Gastroesophageal sphincter (tissue), 4 donors: ENCODE data around the gene SNUPN. TPM values are rescaled to one million over a fixed set of nuclear protein-coding genes. Genes with fewer than 3 reads are reported as not detected.

Experiments used
- ATAC-seq: fragments of 150-250 bp; one replicate; pipeline ENCODE4 v1.9.1; 2016; ENCODE audit warnings: mild to moderate bottlenecking, moderate library complexity
- H3K27ac ChIP-seq, 4 donors: fragments of 200-600 bp; sonication (generic) in 3 of 4; 1 replicate in 3 of 4; 2 replicates in 1 of 4; pipeline ENCODE4 v1.5.1; 2016 to 2019
- H3K27me3 ChIP-seq: fragments of 200-600 bp; sonication (generic); one replicate; pipeline ENCODE4 v1.5.1; 2019
- H3K36me3 ChIP-seq, 2 donors: fragments of 200-600 bp; sonication (generic); one replicate each; pipeline ENCODE4 v1.5.1; 2019; ENCODE audit warnings: control low read depth in 1 of 2
- H3K4me1 ChIP-seq, 3 donors: fragments of 200-600 bp; sonication (generic); 1 replicate in 2 of 3; 2 replicates in 1 of 3; pipeline ENCODE4 v1.5.1; 2016 to 2019; ENCODE audit warnings: control low read depth in 2 of 3
- H3K4me3 ChIP-seq, 2 donors: fragments of 200-600 bp; sonication (generic); one replicate each; pipeline ENCODE4 v1.5.1; 2019; ENCODE audit warnings: mild to moderate bottlenecking in 1 of 2, moderate library complexity in 1 of 2
- H3K9me3 ChIP-seq, 3 donors: fragments of 200-600 bp; sonication (generic); one replicate each; pipeline ENCODE4 v1.5.1; 2017 to 2019; ENCODE audit warnings: control low read depth in 2 of 3
- CTCF ChIP-seq, 4 experiments: fragments of 200-600 bp in 2 of 4; fragments of 450-650 bp in 2 of 4; sonication (generic) in 1 of 4; IDR thresholded peaks; one replicate each; pipeline ENCODE4 v1.5.1; 2017 to 2019; ENCODE audit warnings: antibody characterized with exemption in 4 of 4, mild to moderate bottlenecking in 2 of 4, moderate library complexity in 2 of 4
- EP300 ChIP-seq: sonication (generic); formaldehyde crosslinking; IDR thresholded peaks from one replicate; pipeline ENCODE4 v1.6.1; 2017; ENCODE audit warnings: antibody characterized with exemption, mild to moderate bottlenecking
- POLR2A ChIP-seq, 2 donors: fragments of 450-650 bp; IDR thresholded peaks; one replicate each; pipeline ENCODE4 v1.6.1; 2017; ENCODE audit warnings: antibody characterized with exemption in 2 of 2, mild to moderate bottlenecking in 2 of 2, moderate library complexity in 1 of 2
- POLR2AphosphoS5 ChIP-seq: sonication (generic); formaldehyde crosslinking; IDR thresholded peaks from one replicate; pipeline ENCODE4 v1.6.1; 2017; ENCODE audit warnings: antibody characterized with exemption
- WGBS, 2 donors: methylation state at CpG; one replicate each; pipeline ENCODE4 v1.1.5; 2018; ENCODE audit warnings: low coverage in 1 of 2; 5-methylcytosine and 5-hydroxymethylcytosine counted together
- total RNA-seq, 4 donors: library from RNA; depleted of rRNA; stranded (reverse); fragments of >200 nt; gene quantifications; one replicate each; pipeline ENCODE4 v1.1.0, GENCODE V29; 2016

Gene SNUPN
- total RNA-seq, 4 donors from 2014 or later = 18.6 to 27.3 (median 21.0) TPM

DNA sequence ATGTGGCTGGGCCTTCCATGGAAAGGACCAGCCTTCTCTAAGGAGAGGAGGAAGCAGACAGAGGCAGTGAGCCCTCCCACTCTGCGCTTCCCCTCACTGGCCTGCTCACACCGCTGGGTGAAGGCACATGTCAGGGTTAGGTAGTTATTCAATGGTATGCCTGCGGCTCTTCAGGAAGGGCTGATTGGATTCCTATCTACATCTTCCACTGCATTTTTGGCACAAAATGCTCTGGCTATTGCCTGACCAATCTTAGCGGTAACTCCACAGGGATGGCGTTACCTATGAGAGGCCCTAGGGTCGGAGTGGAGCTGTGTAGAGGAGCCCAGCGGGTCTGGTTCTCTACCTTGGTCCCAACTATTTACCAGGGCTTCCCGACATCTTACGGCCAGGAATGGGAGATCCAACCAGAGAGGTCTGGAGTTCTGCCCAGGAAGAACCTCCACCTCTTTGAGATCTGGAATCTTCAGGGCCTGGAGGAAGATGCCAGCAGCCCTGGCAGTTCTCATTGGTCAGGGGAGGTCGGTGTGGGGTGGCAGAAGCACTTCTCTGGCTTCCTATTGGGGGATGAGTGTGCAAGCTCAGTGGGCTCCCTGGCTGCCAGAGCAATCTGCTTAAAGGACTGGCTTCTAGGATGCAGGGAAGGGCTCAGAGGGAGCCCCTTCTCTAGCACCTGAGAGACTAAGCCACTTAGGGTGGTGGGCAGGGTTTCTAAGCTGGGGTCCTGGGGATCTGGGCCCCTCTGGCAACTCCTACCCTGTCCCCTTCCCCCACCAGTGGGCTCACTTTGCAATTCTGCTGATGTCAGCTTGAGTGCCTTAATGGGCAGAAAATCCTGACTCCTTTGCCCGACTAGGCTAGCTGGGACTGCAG is 46.4 kb upstream of the SNUPN start:
- 77% methylated on average over 5 of the region's 11 CpGs; no CpG with 5 or more reads in 1 of the 2 donors for WGBS, 2 donors
- Histone ChIP-seq H3K4me3 (no peak overlapping the region), H3K9me3 (no peaks in the 10 kb centered on the region), H3K36me3 (peaks cover 0 to 27% of the 10 kb centered on the region in 2 donors), H3K27me3 (no peaks in the 10 kb centered on the region), H3K4me1 (peaks cover 0 to 74% (median 40%) of the 10 kb centered on the region in 3 donors), H3K27ac (peak overlapping the region in 3 of 4 donors; percentile 85 to 87 (median 86))
- no peak for ATAC-seq
- TF ChIP-seq POLR2A (IDR thresholded peaks at IDR 0.05) (no peak), POLR2AphosphoS5 (peak; percentile 63)

DNA sequence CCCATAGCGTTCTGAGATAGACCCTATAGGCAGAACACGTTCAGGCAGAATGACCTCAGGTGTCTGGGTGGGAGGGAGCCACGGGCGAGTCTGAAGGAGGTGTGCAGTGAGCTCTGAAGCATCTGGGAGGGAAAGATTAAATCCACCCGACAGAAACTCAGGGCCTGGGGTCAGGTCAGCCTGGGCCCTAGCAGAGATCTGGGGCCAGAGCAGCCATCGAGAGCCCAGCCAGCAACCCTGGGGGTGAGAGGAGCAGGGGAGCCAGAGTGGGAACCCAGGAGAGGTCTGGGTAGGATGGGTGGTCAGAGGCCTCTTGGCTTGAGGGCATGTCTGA is 44.3 kb upstream of the SNUPN start:
- H3K4me1 ChIP-seq = peaks cover 0 to 71% (median 43%) of the 10 kb centered on the region in 3 donors
- no peak for ATAC-seq
- 41 to 93% methylated on average over 3 of the region's 6 CpGs for WGBS, 2 donors

DNA sequence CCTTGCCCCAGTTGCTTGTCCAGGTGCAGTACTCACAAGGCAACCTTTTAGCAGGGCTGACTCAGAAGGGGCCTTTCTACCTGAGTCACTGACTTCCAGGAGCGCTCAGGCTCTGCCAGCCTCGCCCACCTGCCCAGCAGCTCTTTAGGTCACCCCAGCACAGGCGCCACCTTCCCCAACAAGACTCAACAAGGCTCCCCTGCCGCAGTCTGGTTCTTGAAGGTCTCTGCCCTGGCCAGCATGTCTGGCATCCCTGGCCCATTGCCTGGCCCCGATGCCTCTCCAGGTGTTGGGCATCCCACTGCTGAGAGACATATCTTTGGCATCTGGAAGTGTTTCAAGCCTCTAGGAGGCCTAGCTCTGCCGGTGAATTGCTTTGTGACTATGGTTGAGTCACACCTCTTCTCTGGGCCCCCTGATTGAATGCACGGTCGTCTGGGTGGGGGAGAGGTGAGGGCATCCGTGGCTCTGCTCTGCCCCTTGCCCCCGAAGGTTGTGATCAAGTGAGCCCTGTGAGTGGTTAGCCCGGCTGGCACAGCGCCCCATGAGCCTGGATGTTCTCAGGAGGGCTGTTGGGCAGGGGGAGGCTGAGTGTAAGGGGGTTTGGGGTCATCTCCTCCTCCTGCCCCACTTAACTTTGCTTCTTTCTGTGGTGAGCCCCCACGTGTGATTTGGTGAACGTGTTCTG is 43.8 kb upstream of the SNUPN start:
- ATAC-seq = no peak

More for the DNA sequence above, 44.3 kb upstream of the SNUPN start:
- TF ChIP-seq EP300 = no peak
- no peak for TF ChIP-seq CTCF (IDR thresholded peaks at IDR 0.05)
- no peak for TF ChIP-seq POLR2A (IDR thresholded peaks at IDR 0.05)
- no peak for TF ChIP-seq POLR2AphosphoS5
- H3K9me3 ChIP-seq = no peaks in the 10 kb centered on the region
- no peak overlapping the region for H3K4me3 ChIP-seq
- H3K27ac ChIP-seq = peak overlapping the region in 2 of 4 donors; percentile 29 to 86
- peaks cover 0 to 6% of the 10 kb centered on the region in 2 donors for H3K36me3 ChIP-seq
- no peaks in the 10 kb centered on the region for H3K27me3 ChIP-seq

GRCh38 chr15:75666823-75667501 is 41.4 kb upstream of the SNUPN start:
- WGBS, 2 donors = 63 to 73% methylated on average over 3 to 6 of the region's 15 CpGs
- no peaks in the 10 kb centered on the region for H3K27me3 ChIP-seq
- TF ChIP-seq POLR2AphosphoS5 (peak; percentile 67), POLR2A (IDR thresholded peaks at IDR 0.05) (no peak)
- peaks cover 0 to 6% of the 10 kb centered on the region in 2 donors for H3K36me3 ChIP-seq
- peaks cover 0 to 49% (median 21%) of the 10 kb centered on the region in 3 donors for H3K4me1 ChIP-seq
- H3K9me3 ChIP-seq = no peaks in the 10 kb centered on the region
- peak; percentile 78 for ATAC-seq
- H3K27ac ChIP-seq = peak overlapping the region in 3 of 4 donors; percentile 67 to 81 (median 76)
- H3K4me3 ChIP-seq = no peak overlapping the region

More for the DNA sequence above, 43.8 kb upstream of the SNUPN start:
- Histone ChIP-seq H3K36me3 (peaks cover 0 to under 1% of the 10 kb centered on the region in 2 donors), H3K27me3 (no peaks in the 10 kb centered on the region), H3K4me1 (peaks cover 0 to 66% (median 40%) of the 10 kb centered on the region in 3 donors), H3K27ac (peak overlapping the region in 2 of 4 donors; percentile 29 to 86), H3K9me3 (no peaks in the 10 kb centered on the region), H3K4me3 (no peak overlapping the region)
- WGBS, 2 donors = 53 to 60% methylated on average over 1 to 8 of the region's 14 CpGs
- TF ChIP-seq POLR2AphosphoS5 (no peak), CTCF (IDR thresholded peaks at IDR 0.05) (no peak), POLR2A (IDR thresholded peaks at IDR 0.05) (no peak), EP300 (no peak)

GRCh38 chr15:75663931-75664421 is 38.5 kb upstream of the SNUPN start:
- Histone ChIP-seq H3K4me1 (peaks cover 5 to 60% (median 47%) of the 10 kb centered on the region in 3 donors), H3K4me3 (no peak overlapping the region), H3K27me3 (no peaks in the 10 kb centered on the region), H3K27ac (peak overlapping the region in 3 of 4 donors; percentile 19 to 91 (median 51)), H3K9me3 (no peaks in the 10 kb centered on the region), H3K36me3 (peaks cover 0 to 22% of the 10 kb centered on the region in 2 donors)
- no peak for ATAC-seq
- 55% methylated on average over 3 of the region's 11 CpGs; no CpG with 5 or more reads in 1 of the 2 donors for WGBS, 2 donors
- TF ChIP-seq CTCF (IDR thresholded peaks at IDR 0.05) = no peak
- TF ChIP-seq EP300 = no peak
- TF ChIP-seq POLR2A (IDR thresholded peaks at IDR 0.05) = no peak
- TF ChIP-seq POLR2AphosphoS5 = no peak
